Lower leg skin (tissue), 4 donors: ENCODE measurements around the gene RHBDL1. TPM values are rescaled to one million over a fixed set of nuclear protein-coding genes. Genes with fewer than 3 reads are reported as not detected.

Experiments used
- DNase-seq, 2 donors: peaks; one replicate each; pipeline ENCODE4 v3.0.0-alpha.2; 2019; ENCODE audit warnings: low spot score in 2 of 2
- H3K4me3 ChIP-seq: fragments of 200-600 bp; sonication (generic); 2 replicates; pipeline ENCODE4 v1.5.1; 2017; ENCODE audit warnings: mild to moderate bottlenecking, low read depth; ENCODE audit not compliant: poor library complexity, severe bottlenecking
- CTCF ChIP-seq, 3 donors: fragments of 450-650 bp; IDR thresholded peaks; one replicate each; pipeline ENCODE4 v1.5.1; 2016; ENCODE audit warnings: antibody characterized with exemption in 3 of 3, mild to moderate bottlenecking in 3 of 3, moderate library complexity in 2 of 3
- POLR2A ChIP-seq, 2 donors: fragments of 450-650 bp; IDR thresholded peaks; one replicate each; pipeline ENCODE4 v1.6.1; 2016 to 2017; ENCODE audit warnings: antibody characterized with exemption in 2 of 2, mild to moderate bottlenecking in 1 of 2, moderate library complexity in 1 of 2
- WGBS, 2 donors: methylation state at CpG; one replicate each; pipeline ENCODE4 v1.1.5; 2018; 5-methylcytosine and 5-hydroxymethylcytosine counted together
- intact Hi-C: fragments of 100-400 bp; cut with DNase I; formaldehyde crosslinking; loops from one replicate; pipeline ENCODE4 v1.15.0; 2023; ENCODE audit warnings: low total_unique reads
- total RNA-seq, 4 donors: library from RNA; depleted of rRNA; stranded (reverse); fragments of >200 nt; gene quantifications; one replicate each; pipeline ENCODE4 v1.1.0, GENCODE V29; 2016

Gene RHBDL1
- total RNA-seq, 4 donors from 2014 or later = 1.4 to 5.3 (median 2.6) TPM

- 89 to 94% methylated on average over 3 of the region's 5 CpGs for whole genome bisulfite sequencing, 2 donors
- intact Hi-C loops = no loop called here
- no peak for TF ChIP-seq CTCF (IDR thresholded peaks at IDR 0.05)
- TF ChIP-seq POLR2A (IDR thresholded peaks at IDR 0.05) = no peak
- no peak for DNase-seq
- no peak overlapping the region for H3K4me3 ChIP-seq
Measured at GRCh38 chr16:640614-641013, 34.9 kb upstream of the RHBDL1 start.

GRCh38 chr16:641326-642188 is 33.9 kb upstream of the RHBDL1 start, which contains the start of gene MCRIP2:
TSS of gene MCRIP2 (plus strand) at chr16:641828. CDS start at chr16:641992, 164 bp downstream.
- peak within 1 kb of the TSS; percentile 60 for H3K4me3 ChIP-seq
- intact Hi-C loops = no loop called here
- DNase-seq = peak; percentile 62 to 95
- WGBS, 2 donors = 1% methylated on average over 31 of the region's 81 CpGs; no CpG with 5 or more reads in 1 of the 2 donors
- TF ChIP-seq POLR2A (IDR thresholded peaks at IDR 0.05) (no peak), CTCF (IDR thresholded peaks at IDR 0.05) (no peak)

GRCh38 chr16:642189-643049 is 33.1 kb upstream of the RHBDL1 start:
- WGBS, 2 donors = 7 to 27% methylated on average over 18 to 60 of the region's 72 CpGs
- H3K4me3 ChIP-seq = peak overlapping the region; percentile 60
- intact Hi-C loops = no loop called here
- TF ChIP-seq CTCF (IDR thresholded peaks at IDR 0.05) (no peak), POLR2A (IDR thresholded peaks at IDR 0.05) (no peak)
- DNase-seq = no peak

GRCh38 chr16:643050-643368 is 32.5 kb upstream of the RHBDL1 start:
- WGBS, 2 donors = 93% methylated on average over 12 to 13 of the region's 13 CpGs
- no peak for DNase-seq
- TF ChIP-seq CTCF (IDR thresholded peaks at IDR 0.05) (no peak), POLR2A (IDR thresholded peaks at IDR 0.05) (no peak)
- intact Hi-C loops = no loop called here
- H3K4me3 ChIP-seq = peak overlapping the region; percentile 60

GRCh38 chr16:644556-644955 is 30.9 kb upstream of the RHBDL1 start:
- WGBS, 2 donors = 86 to 87% methylated on average over 12 of the region's 12 CpGs
- no peak for DNase-seq
- intact Hi-C loops = no loop called here
- TF ChIP-seq CTCF (IDR thresholded peaks at IDR 0.05) (no peak), POLR2A (IDR thresholded peaks at IDR 0.05) (no peak)
- H3K4me3 ChIP-seq = no peak overlapping the region
